Common myeloid progenitor, CD34-positive (primary cell): ENCODE results near the gene CENPC. TPM values are rescaled to one million over a fixed set of nuclear protein-coding genes. Genes with fewer than 3 reads are reported as not detected.

Experiments used
- CTCF ChIA-PET: fragments of 350-600 bp; sonication (Branson Sonifier 250); formaldehyde crosslinking; loops from one replicate; lab custom pipeline; 2021; ENCODE audit warnings: antibody characterized with exemption; lab: Charles Lee
- POLR2A ChIA-PET: fragments of 350-600 bp; sonication (Branson Sonifier 250); formaldehyde crosslinking; loops from one replicate; lab custom pipeline; 2021; ENCODE audit warnings: antibody characterized with exemption; lab: Charles Lee
- DNase-seq, 3 donors: peaks; one replicate each; pipeline versions ENCODE4 v3.0.0 to v3.0.0-alpha.2; 2013
- H3K27ac ChIP-seq, 2 experiments: 1 replicate in 1 of 2; 2 replicates in 1 of 2; pipeline ENCODE4 v1.7.0; 2013; ENCODE audit warnings: inconsistent platforms in 2 of 2, low read length in 2 of 2, mild to moderate bottlenecking in 2 of 2, low read depth in 1 of 2, moderate library complexity in 1 of 2; ENCODE audit not compliant: severe bottlenecking in 2 of 2, insufficient read depth in 1 of 2, poor library complexity in 1 of 2
- H3K27me3 ChIP-seq, 5 experiments: replicated peaks in 2 of 5; 1 replicate in 3 of 5; 2 replicates in 2 of 5; pipeline versions ENCODE4 v1.6.1 to v1.7.0; 2013; ENCODE audit warnings: low read length in 4 of 5, mild to moderate bottlenecking in 2 of 5, moderate library complexity in 2 of 5, inconsistent platforms in 1 of 5; ENCODE audit not compliant: insufficient read depth in 5 of 5, control insufficient read depth in 4 of 5
- H3K36me3 ChIP-seq, 4 experiments: 1 replicate in 2 of 4; 2 replicates in 2 of 4; pipeline versions ENCODE4 v1.6.1 to v1.7.0; 2013; ENCODE audit warnings: low read length in 3 of 4, control low read depth in 1 of 4, mild to moderate bottlenecking in 1 of 4; ENCODE audit not compliant: control insufficient read depth in 4 of 4, insufficient read depth in 4 of 4
- H3K4me1 ChIP-seq, 4 experiments: 1 replicate in 3 of 4; 2 replicates in 1 of 4; pipeline versions ENCODE4 v1.6.1 to v1.7.1; 2013; ENCODE audit warnings: low read length in 3 of 4, mild to moderate bottlenecking in 3 of 4, control low read depth in 1 of 4, inconsistent platforms in 1 of 4, moderate library complexity in 1 of 4; ENCODE audit not compliant: control insufficient read depth in 4 of 4, insufficient read depth in 4 of 4; ENCODE audit errors: control extremely low read depth in 1 of 4
- H3K4me3 ChIP-seq, 7 experiments: 1 replicate in 4 of 7; 2 replicates in 3 of 7; pipeline versions ENCODE4 v1.5.1 to v1.7.0; 2013; ENCODE audit warnings: mild to moderate bottlenecking in 7 of 7, low read length in 6 of 7, moderate library complexity in 6 of 7, inconsistent platforms in 2 of 7, low read depth in 2 of 7, control low read depth in 1 of 7; ENCODE audit not compliant: insufficient read depth in 4 of 7, control insufficient read depth in 1 of 7; ENCODE audit errors: extremely low read depth in 1 of 7
- H3K9me3 ChIP-seq, 5 experiments: 1 replicate in 4 of 5; 2 replicates in 1 of 5; pipeline versions ENCODE4 v1.6.1 to v1.7.1; 2013; ENCODE audit warnings: low read length in 4 of 5, mild to moderate bottlenecking in 2 of 5, inconsistent platforms in 1 of 5, low read depth in 1 of 5, moderate library complexity in 1 of 5; ENCODE audit not compliant: control insufficient read depth in 4 of 5, insufficient read depth in 2 of 5; ENCODE audit errors: control extremely low read depth in 1 of 5
- WGBS: methylation state at CpG from one replicate; pipeline ENCODE4 v1.1.5; 2013; ENCODE audit not compliant: insufficient coverage; 5-methylcytosine and 5-hydroxymethylcytosine counted together
- polyA plus RNA-seq: library from polyadenylated mRNA; unstranded; fragments of 120-200 nt; gene quantifications from one replicate; pipeline ENCODE4 v1.2.1, GENCODE V29; 2013

CENPC gene
- polyA plus RNA-seq, result 30.4 TPM

GRCh38 chr4:67545199-67546003 lies at the start of gene CENPC:
Gene CENPC, minus strand, starts transcription at chr4:67545503. Its CDS starts 148 bp downstream, at chr4:67545355.
- Histone ChIP-seq H3K27me3 (no peaks in the 10 kb centered on the region), H3K9me3 (no peaks in the 10 kb centered on the region), H3K36me3 (peaks cover 0 to 27% (median 8%) of the 10 kb centered on the region in 4 experiments), H3K27ac (peak within 1 kb of the TSS; percentile 98), H3K4me3 (peak within 1 kb of the TSS; percentile 57 to 98 (median 94)), H3K4me1 (peaks cover 14 to 45% (median 25%) of the 10 kb centered on the region in 4 experiments)
- WGBS, result under 1% methylated on average over 42 of the region's 53 CpGs
- CTCF ChIA-PET, result interaction anchor here (1.3 to 2.2 kb wide), 3 partner anchors 10 to 365 kb away, joined by 3 to 10 read pairs (median 10); no protein-coding TSS in a partner anchor
- peak; percentile 98 to 100 (median 99) for DNase-seq
- POLR2A ChIA-PET, result interaction anchor here (0.6 to 1.8 kb wide), 5 partner anchors 9 to 155 kb away, joined by 3 to 9 read pairs (median 6); partner anchors contain the start of gene UBA6

GRCh38 chr4:67593741-67594175 lies 48.5 kb upstream of the CENPC start:
- WGBS, result 87% methylated on average over 2 of the region's 2 CpGs
- Histone ChIP-seq H3K27me3 (no peaks in the 10 kb centered on the region), H3K9me3 (peaks cover 0 to 1% (median 0%) of the 10 kb centered on the region in 5 experiments), H3K4me3 (no peak overlapping the region), H3K27ac (no peak overlapping the region), H3K36me3 (peaks cover 0 to 16% (median under 1%) of the 10 kb centered on the region in 4 experiments), H3K4me1 (peaks cover 0 to 4% (median under 1%) of the 10 kb centered on the region in 4 experiments)
- no peak for DNase-seq
- ChIA-PET CTCF (interaction anchor here (2.2 kb wide), 1 partner anchor 12 kb away, joined by 5 read pairs; no protein-coding TSS in a partner anchor), POLR2A (no interaction called here)

- no CpG with 5 or more reads among the region's 3 CpGs for WGBS
- Histone ChIP-seq H3K27ac (no peak overlapping the region), H3K36me3 (peaks cover 0 to 14% (median under 1%) of the 10 kb centered on the region in 4 experiments), H3K4me3 (no peak overlapping the region), H3K9me3 (no peaks in the 10 kb centered on the region), H3K27me3 (no peaks in the 10 kb centered on the region), H3K4me1 (peaks cover 0 to 5% (median 2%) of the 10 kb centered on the region in 4 experiments)
- ChIA-PET POLR2A (no interaction called here), CTCF (interaction anchor here (2.0 kb wide), 1 partner anchor 17 kb away, joined by 5 read pairs; no protein-coding TSS in a partner anchor)
- DNase-seq, result no peak
Observed at GRCh38 chr4:67587156-67587555, 41.9 kb upstream of the CENPC start.

GRCh38 chr4:67584496-67584895 lies 39.2 kb upstream of the CENPC start:
- H3K27ac ChIP-seq, result no peak overlapping the region
- H3K9me3 ChIP-seq, result no peaks in the 10 kb centered on the region
- ChIA-PET POLR2A (no interaction called here), CTCF (no interaction called here)
- H3K4me3 ChIP-seq, result no peak overlapping the region
- peaks cover 13 to 23% (median 17%) of the 10 kb centered on the region in 4 experiments for H3K4me1 ChIP-seq
- peaks cover 0 to 12% (median 0%) of the 10 kb centered on the region in 4 experiments for H3K36me3 ChIP-seq
- no peak for DNase-seq
- no peaks in the 10 kb centered on the region for H3K27me3 ChIP-seq

- Histone ChIP-seq H3K9me3 (no peaks in the 10 kb centered on the region), H3K36me3 (peaks cover 0 to 18% (median 0%) of the 10 kb centered on the region in 4 experiments), H3K4me1 (peaks cover 13 to 26% (median 23%) of the 10 kb centered on the region in 4 experiments), H3K4me3 (peak overlapping the region in 2 of 7 experiments; percentile 52 to 67), H3K27ac (peak overlapping the region in 1 of 2 experiments; percentile 25), H3K27me3 (no peaks in the 10 kb centered on the region)
- DNase-seq, result no peak
- CTCF ChIA-PET, result interaction anchor here (1.1 to 1.7 kb wide), 4 partner anchors 11 to 118 kb away, joined by 3 to 5 read pairs (median 5); no protein-coding TSS in a partner anchor
- no CpG with 5 or more reads among the region's 2 CpGs for WGBS
- POLR2A ChIA-PET, result interaction anchor here (0.5 kb wide), 1 partner anchor 37 kb away, joined by 3 read pairs; the partner anchor contains the start of gene CENPC
Observed at GRCh38 chr4:67581913-67582312, 36.6 kb upstream of the CENPC start.

GRCh38 chr4:67581208-67581857 lies 36.0 kb upstream of the CENPC start:
- H3K36me3 ChIP-seq, result peaks cover 0 to 23% (median 0%) of the 10 kb centered on the region in 4 experiments
- 13% methylated on average over 6 of the region's 8 CpGs for WGBS

More at GRCh38 chr4:67581208-67581857, 36.0 kb upstream of the CENPC start:
- Histone ChIP-seq H3K9me3 (no peaks in the 10 kb centered on the region), H3K4me1 (peaks cover 13 to 30% (median 25%) of the 10 kb centered on the region in 4 experiments), H3K27me3 (no peaks in the 10 kb centered on the region), H3K4me3 (peak overlapping the region in 6 of 7 experiments; percentile 5 to 67 (median 44)), H3K27ac (peak overlapping the region in 1 of 2 experiments; percentile 25)
- POLR2A ChIA-PET, result interaction anchor here (0.5 kb wide), 1 partner anchor 36 kb away, joined by 3 read pairs; the partner anchor contains the start of gene CENPC
- peak; percentile 56 to 90 (median 88) for DNase-seq
- CTCF ChIA-PET, result interaction anchor here (1.1 to 1.7 kb wide), 3 partner anchors 12 to 119 kb away, joined by 5 read pairs; no protein-coding TSS in a partner anchor
